Right lobe of liver (tissue), 6 donors: ENCODE measurements around the gene SALL3. TPM values are rescaled to one million over a fixed set of nuclear protein-coding genes. Genes with fewer than 3 reads are reported as not detected.

Experiments used
- ATAC-seq, 4 donors: fragments of 200-7000 bp; cut with Tn5 transposase; one replicate each; pipeline ENCODE4 v1.9.1; 2020; ENCODE audit warnings: mild to moderate bottlenecking in 4 of 4, moderate library complexity in 4 of 4
- DNase-seq, 3 donors: peaks; one replicate each; pipeline ENCODE4 v3.0.0-alpha.2; 2020
- H3K27ac ChIP-seq, 3 donors: fragments of 200-600 bp; one replicate each; pipeline ENCODE4 v1.8.0; 2022
- H3K27me3 ChIP-seq, 2 donors: fragments of 200-600 bp; one replicate each; pipeline ENCODE4 v1.8.0; 2022
- H3K36me3 ChIP-seq, 4 donors: fragments of 200-600 bp; sonication (generic) in 1 of 4; one replicate each; pipeline versions ENCODE4 v1.5.1 to v1.8.0; 2017 to 2022; ENCODE audit warnings: control low read depth in 1 of 4
- H3K4me1 ChIP-seq, 4 donors: fragments of 200-600 bp; sonication (generic) in 1 of 4; one replicate each; pipeline versions ENCODE4 v1.5.1 to v1.8.0; 2017 to 2022; ENCODE audit warnings: control low read depth in 1 of 4
- H3K4me3 ChIP-seq, 3 donors: fragments of 200-600 bp; one replicate each; pipeline ENCODE4 v1.8.0; 2022
- H3K9me3 ChIP-seq, 4 donors: fragments of 200-600 bp; sonication (generic) in 1 of 4; one replicate each; pipeline versions ENCODE4 v1.5.1 to v1.8.0; 2017 to 2022; ENCODE audit warnings: control low read depth in 1 of 4
- POLR2A ChIP-seq: fragments of 450-650 bp; IDR thresholded peaks from one replicate; pipeline ENCODE4 v1.6.1; 2017; ENCODE audit warnings: antibody characterized with exemption, mild to moderate bottlenecking
- WGBS: methylation state at CpG from one replicate; pipeline ENCODE4 v1.1.6; 2018; ENCODE audit warnings: low coverage, low lambda C conversion rate; ENCODE audit not compliant: insufficient coverage; ENCODE audit errors: missing lambda C conversion rate; 5-methylcytosine and 5-hydroxymethylcytosine counted together
- intact Hi-C, 2 donors: fragments of 100-400 bp; cut with DNase I; formaldehyde crosslinking; loops; one replicate each; pipeline versions ENCODE4 v1.11.2 to v1.14.1; 2022
- long read RNA-seq: library from polyadenylated mRNA; unstranded; transcript quantifications from one replicate; pipeline ENCODE4 v2.0.0, GENCODE V29; 2019
- total RNA-seq, 6 experiments: library from RNA; depleted of rRNA in 2 of 6; stranded (reverse); fragments of >200 nt in 2 of 6; fragmentation: NEBNext Ultra II Directional in 3 of 6; extraction: Animal tissue kit (Norgen Biotek cat#: 25700) in 3 of 6; gene quantifications; one replicate each; pipeline versions ENCODE4 v1.1.0 to v1.2.4, GENCODE V29; 2016 to 2023
- TF ChIP-seq, protein P1 (sequence below), 4 donors: fragments of 200-600 bp in 3 of 4; fragments of 450-650 bp in 1 of 4; IDR thresholded peaks; one replicate each; pipeline versions ENCODE4 v1.5.1 to v1.8.0; 2016 to 2022; ENCODE audit warnings: antibody characterized with exemption in 4 of 4, mild to moderate bottlenecking in 2 of 4
- donor health status: DM: no; HTN: yes; CAD: no.
- donor health status: DM: no; HTN: no; CAD: no.
- donor health status: DM: no; HTN: no; CAD: no.
- donor health status: DM: no; HTN: yes; CAD: no.
- donor health status: DM: no; HTN: yes; CAD: no.

Gene SALL3
- not detected for total RNA-seq
- long read RNA-seq, result 0 reads

DNA sequence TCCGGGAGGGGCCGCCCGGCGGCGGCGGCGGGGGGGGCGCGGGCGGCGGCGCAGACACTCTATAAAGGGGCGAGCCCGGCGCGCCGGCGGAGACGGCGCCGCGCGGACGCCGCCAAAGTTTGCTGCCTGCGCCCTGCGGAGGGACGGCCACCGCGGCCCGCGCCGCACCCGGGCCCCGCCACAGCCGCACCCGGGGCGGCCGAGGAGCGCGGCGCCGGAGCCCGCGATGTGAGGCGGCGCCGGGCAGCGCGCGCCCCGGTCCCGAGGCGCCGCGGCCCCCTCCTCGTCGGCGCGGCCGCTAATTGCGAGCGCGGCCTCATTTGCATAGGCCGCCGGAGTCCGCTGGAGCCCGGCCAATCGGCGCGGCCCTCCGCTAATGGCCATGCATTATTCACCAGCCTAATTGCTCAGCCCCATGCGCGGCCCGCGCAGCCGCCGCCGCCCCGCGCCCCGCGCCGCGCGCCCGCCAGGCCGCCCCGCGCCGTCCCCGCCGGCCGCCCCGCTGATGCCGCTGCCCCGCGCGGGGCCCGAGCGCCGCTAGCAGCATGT lies at the start of gene SALL3:
TSS of gene SALL3 (plus strand) at position 89 of the 549 bp plus-strand sequence. CDS start at position 546, 457 bp downstream.
- H3K27me3 ChIP-seq, result peaks cover 8 to 38% of the 10 kb centered on the region in 2 donors
- H3K36me3 ChIP-seq, result no peaks in the 10 kb centered on the region
- no peak within 1 kb of the TSS for H3K4me3 ChIP-seq
- DNase-seq (no peak), ATAC-seq (no peak)
- intact Hi-C loops, result no loop called here
- 30% methylated on average over 6 of the region's 102 CpGs for WGBS
- TF ChIP-seq, protein P1, sequence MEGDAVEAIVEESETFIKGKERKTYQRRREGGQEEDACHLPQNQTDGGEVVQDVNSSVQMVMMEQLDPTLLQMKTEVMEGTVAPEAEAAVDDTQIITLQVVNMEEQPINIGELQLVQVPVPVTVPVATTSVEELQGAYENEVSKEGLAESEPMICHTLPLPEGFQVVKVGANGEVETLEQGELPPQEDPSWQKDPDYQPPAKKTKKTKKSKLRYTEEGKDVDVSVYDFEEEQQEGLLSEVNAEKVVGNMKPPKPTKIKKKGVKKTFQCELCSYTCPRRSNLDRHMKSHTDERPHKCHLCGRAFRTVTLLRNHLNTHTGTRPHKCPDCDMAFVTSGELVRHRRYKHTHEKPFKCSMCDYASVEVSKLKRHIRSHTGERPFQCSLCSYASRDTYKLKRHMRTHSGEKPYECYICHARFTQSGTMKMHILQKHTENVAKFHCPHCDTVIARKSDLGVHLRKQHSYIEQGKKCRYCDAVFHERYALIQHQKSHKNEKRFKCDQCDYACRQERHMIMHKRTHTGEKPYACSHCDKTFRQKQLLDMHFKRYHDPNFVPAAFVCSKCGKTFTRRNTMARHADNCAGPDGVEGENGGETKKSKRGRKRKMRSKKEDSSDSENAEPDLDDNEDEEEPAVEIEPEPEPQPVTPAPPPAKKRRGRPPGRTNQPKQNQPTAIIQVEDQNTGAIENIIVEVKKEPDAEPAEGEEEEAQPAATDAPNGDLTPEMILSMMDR (IDR thresholded peaks at IDR 0.05), result no peak
- TF ChIP-seq POLR2A, result no peak
- H3K4me1 ChIP-seq, result peaks cover 0 to 14% (median 0%) of the 10 kb centered on the region in 4 donors
- no peaks in the 10 kb centered on the region for H3K9me3 ChIP-seq
- H3K27ac ChIP-seq, result no peak within 1 kb of the TSS

DNA sequence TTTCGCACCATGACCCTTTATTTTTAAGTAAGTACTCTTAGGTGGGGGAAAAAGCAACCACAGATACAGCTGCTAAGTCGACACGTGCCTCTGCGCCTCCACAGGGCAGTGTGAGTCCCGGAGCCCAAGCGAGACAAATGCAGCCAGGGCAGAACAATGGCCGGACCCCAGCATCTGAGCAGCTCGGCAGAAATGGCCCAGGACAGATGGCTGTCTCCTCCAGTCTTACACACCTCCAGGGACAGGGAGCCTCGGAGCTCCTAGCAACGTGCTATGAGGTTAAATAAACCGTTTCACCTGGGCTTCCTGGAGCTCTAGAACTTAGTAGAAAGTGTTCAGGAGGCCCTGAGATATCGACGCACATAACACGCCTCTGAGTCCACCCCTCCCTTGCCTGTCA lies 47.3 kb upstream of the SALL3 start:
- DNase-seq, result peak in 1 of 3 donors; percentile 8

DNA sequence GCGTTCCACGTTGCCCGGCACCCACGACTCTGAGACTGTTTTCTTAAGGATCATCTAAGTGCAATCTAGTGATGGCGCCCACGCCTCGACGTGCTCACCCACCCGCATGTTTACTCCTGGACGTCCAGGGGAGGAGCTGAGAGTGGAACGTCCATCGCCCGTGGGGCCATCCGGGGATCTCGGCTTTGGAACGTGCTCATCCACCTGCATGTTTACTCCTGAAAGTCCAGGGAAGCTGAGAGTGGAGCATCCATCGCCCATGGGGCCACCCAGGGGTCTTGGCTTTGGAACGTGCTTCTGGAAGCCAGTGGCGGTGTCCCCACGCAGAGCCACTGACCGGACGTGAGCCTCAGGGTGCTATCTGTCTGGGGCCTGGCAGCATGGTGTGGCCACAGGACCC lies 45.6 kb upstream of the SALL3 start:
- WGBS, result 34% methylated on average over 3 of the region's 22 CpGs
- DNase-seq, result peak in 1 of 3 donors; percentile 25
- TF ChIP-seq, protein P1 (IDR thresholded peaks at IDR 0.05), result no peak
- no peak for TF ChIP-seq POLR2A

More for the DNA sequence above, 47.3 kb upstream of the SALL3 start:
- Histone ChIP-seq H3K9me3 (no peaks in the 10 kb centered on the region), H3K4me3 (no peak overlapping the region), H3K4me1 (no peaks in the 10 kb centered on the region), H3K27ac (no peak overlapping the region), H3K36me3 (no peaks in the 10 kb centered on the region), H3K27me3 (no peaks in the 10 kb centered on the region)
- intact Hi-C loops, result no loop called here
- no peak for ATAC-seq
- WGBS, result 51% methylated on average over 12 of the region's 14 CpGs
- TF ChIP-seq POLR2A, result no peak
- TF ChIP-seq, protein P1 (IDR thresholded peaks at IDR 0.05), result no peak

DNA sequence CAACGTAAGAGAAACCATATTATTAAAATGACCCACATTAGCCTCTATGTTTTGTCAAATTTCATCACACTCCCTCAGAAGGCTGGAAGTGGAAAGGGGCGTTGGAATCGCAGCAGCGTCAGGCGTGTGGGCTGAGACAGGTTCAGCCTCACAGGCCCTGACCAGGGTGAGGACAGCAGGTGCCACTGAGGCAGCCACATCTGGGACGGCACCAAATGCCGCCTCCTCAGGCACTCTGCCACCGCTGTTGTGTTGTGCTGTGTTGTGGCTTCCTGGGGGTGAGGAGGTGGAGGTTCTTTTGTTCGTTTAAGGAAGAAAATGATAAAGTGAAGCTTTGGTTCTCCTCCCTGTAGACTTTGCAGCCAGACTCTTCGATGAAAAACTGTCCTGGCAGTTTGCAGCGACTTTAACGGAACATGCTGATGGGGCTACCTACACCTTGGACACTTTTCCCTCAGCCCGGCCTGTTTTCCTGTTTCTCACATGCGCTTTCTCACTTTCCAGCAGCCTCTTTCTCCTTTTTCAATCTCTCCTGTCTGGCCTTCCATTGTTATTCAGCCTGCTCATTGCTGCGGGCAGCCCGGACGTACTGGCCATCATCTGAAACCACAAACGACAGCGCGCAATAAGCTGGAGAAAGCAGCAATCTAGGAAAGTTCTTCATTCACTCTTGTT lies 44.9 kb upstream of the SALL3 start:
- Histone ChIP-seq H3K9me3 (no peaks in the 10 kb centered on the region), H3K36me3 (no peaks in the 10 kb centered on the region), H3K4me3 (no peak overlapping the region), H3K27me3 (no peaks in the 10 kb centered on the region), H3K27ac (no peak overlapping the region), H3K4me1 (no peaks in the 10 kb centered on the region)
- WGBS, result 63% methylated on average over 12 of the region's 20 CpGs
- intact Hi-C loops, result no loop called here
- DNase-seq, result no peak
- no peak for ATAC-seq
- no peak for TF ChIP-seq POLR2A
- TF ChIP-seq, protein P1 (IDR thresholded peaks at IDR 0.05), result no peak

More for the DNA sequence above, 45.6 kb upstream of the SALL3 start:
- intact Hi-C loops, result no loop called here
- H3K4me1 ChIP-seq, result no peaks in the 10 kb centered on the region
- H3K36me3 ChIP-seq, result no peaks in the 10 kb centered on the region
- H3K27ac ChIP-seq, result no peak overlapping the region
- ATAC-seq, result no peak
- no peak overlapping the region for H3K4me3 ChIP-seq
- H3K9me3 ChIP-seq, result no peaks in the 10 kb centered on the region
- H3K27me3 ChIP-seq, result no peaks in the 10 kb centered on the region
